22Rv1 (cell line): Measurements from ENCODE around the gene EXOG.

Experiments used
- ZFX ChIP-seq: fragments of 450-650 bp; IDR thresholded peaks from 2 replicates; pipeline ENCODE4 v1.6.1; 2017; ENCODE audit warnings: antibody characterized with exemption, borderline replicate concordance
- TF ChIP-seq, protein P1 (sequence below): fragments of 450-650 bp; IDR thresholded peaks from 2 replicates; pipeline ENCODE4 v1.5.1; 2017; ENCODE audit warnings: mild to moderate bottlenecking

DNA sequence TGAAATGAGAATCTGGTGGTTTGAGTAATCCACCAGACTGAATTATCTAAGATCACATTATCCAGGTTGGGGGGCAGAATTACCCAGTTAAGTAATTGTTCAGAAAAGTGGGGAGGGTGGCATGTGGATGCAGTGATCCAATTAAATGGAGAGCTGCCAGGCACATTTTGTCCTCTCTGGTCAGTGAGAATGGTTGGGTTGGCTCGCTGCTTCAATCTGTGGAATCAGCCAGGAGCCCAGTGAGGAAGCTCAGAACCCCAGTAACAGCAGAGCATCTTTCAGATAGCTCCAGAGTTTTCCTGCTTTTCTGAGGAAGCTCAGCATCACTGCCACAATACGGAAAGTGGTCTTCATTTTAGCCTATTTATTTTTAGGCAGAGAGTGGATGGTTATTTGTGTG, 6.4 kb upstream of the EXOG start:
- TF ChIP-seq, protein P1, sequence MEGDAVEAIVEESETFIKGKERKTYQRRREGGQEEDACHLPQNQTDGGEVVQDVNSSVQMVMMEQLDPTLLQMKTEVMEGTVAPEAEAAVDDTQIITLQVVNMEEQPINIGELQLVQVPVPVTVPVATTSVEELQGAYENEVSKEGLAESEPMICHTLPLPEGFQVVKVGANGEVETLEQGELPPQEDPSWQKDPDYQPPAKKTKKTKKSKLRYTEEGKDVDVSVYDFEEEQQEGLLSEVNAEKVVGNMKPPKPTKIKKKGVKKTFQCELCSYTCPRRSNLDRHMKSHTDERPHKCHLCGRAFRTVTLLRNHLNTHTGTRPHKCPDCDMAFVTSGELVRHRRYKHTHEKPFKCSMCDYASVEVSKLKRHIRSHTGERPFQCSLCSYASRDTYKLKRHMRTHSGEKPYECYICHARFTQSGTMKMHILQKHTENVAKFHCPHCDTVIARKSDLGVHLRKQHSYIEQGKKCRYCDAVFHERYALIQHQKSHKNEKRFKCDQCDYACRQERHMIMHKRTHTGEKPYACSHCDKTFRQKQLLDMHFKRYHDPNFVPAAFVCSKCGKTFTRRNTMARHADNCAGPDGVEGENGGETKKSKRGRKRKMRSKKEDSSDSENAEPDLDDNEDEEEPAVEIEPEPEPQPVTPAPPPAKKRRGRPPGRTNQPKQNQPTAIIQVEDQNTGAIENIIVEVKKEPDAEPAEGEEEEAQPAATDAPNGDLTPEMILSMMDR = no peak
- no peak for TF ChIP-seq ZFX
